HG02943 (cell line): ENCODE measurements around the gene IFI27L1.
"Not testable (repeated sequence)": the region's sequence is repeated elsewhere in the genome, so short reads cannot be mapped to it uniquely, and the experiment has no call there.

ENCODE experiments used
- ATAC-seq: cut with Tn5 transposase; IDR thresholded peaks from one replicate; pipeline ENCODE4 v1.9.1; 2021; ENCODE audit warnings: mild to moderate bottlenecking, low read depth, moderate library complexity; ENCODE audit not compliant: unreplicated experiment

IFI27L1 gene

DNA sequence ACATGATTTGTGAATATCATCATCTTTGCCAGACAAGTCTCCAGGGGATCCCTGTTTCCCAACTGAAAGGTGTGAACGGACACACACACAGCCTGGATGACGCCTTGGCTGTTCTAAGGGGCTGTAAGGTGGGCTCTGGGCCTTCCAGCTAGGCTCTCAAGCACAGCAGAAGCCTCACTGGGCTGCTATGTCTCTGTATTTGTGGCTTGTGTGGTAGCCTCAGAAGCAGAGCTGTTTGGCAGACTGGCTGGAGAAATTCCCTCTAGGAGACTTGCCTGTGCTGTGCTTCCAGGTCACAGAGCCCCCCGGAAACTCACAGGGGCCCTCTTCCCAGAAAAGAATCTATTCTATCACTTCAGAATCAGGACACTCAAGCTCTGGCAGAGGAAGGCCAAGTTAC lies 33.5 kb upstream of the IFI27L1 start:
- no peak for ATAC-seq

DNA sequence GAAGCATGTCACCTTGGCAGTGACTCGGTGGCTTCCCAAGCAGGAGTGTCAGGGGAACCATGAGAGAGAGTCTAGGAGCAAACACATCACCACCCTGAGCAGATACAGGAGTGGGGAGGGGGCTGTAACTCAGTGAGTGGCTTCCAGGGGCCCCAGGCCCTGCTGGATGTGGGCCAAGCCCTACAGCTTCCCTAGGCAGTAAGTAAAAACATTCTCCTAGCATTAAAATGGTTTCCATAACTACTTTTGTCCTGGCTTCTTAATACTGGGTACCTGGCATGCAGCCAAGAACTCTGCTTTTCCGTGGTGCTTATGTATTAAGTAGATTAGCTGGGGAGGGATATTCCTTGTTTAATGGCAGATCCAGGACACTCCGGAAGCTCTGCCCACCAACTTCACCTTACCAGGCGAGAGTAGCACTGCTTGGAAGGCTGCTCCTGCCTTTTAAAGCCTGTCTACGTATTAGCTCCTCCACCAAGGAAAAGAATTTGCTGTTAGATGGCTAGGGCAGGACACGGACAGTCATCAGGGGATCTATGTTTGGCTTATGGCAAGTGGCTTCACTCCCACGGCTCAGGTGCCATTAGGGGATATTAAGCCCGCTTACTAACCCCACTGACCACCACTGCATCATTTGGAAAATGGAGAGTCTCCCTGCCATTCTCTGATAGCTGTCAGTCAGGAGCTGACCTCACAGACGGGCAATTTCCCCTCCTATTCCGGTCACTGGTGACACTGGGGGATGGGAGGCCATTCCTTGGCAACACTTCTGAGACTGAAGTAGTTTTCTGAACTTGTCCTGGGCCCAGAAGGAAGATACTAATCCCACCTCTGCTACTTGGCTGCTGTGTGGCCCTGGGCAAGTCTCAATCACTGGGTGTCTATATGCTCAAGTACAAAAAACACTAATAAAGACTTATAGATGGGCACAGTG lies 32.2 kb upstream of the IFI27L1 start:
- ATAC-seq: no peak

DNA sequence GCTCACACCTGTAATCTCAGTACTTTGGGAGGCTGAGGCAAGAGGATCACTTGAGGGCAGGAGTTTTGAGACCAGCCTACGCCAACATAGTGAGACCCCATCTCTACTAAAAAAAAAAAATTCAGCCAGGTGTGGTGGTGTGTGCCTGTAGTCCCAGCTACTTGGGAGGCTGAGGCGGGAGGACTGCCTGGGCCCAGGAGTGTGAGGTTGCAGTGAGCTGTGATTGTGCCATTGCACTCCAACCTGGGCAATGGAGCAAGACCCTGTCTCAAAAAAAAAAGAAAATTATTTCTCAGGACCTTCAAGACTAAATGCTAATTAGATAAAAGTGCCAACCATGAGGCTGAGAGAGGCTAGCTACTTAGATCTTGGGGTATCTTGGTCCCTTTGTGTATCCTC lies 31.5 kb upstream of the IFI27L1 start:
- ATAC-seq: no peak

DNA sequence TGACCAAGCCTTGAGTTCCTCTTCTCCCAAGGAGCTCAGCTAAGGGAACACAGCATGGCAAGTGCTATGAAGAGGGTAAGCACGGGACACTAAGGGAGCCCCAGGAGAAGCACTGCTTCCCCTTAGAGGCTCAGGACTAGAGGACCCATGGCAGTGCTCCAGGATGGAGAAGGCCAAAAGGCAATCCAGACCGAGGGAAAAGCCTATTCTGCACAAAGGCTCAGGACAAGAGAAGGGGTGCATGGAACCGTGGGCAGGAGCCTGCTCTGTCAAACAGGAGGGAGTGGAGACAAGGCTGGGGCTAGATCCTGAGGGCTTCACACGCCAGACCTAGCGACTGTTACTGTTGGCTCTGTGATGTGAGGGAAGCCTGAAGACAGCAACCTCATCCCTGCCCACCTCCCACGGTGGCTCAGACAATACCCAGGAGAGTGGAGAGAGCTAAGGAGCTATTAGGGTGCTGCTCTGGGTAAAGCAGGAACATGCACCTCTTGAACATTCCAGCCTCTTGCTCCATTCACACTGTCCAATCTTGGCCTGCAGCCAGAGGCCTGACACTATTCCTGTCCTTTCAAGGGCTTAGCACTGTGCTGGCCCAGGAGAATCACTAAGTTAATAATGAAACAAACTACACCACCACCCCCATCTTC lies 30.8 kb upstream of the IFI27L1 start:
- no peak for ATAC-seq

DNA sequence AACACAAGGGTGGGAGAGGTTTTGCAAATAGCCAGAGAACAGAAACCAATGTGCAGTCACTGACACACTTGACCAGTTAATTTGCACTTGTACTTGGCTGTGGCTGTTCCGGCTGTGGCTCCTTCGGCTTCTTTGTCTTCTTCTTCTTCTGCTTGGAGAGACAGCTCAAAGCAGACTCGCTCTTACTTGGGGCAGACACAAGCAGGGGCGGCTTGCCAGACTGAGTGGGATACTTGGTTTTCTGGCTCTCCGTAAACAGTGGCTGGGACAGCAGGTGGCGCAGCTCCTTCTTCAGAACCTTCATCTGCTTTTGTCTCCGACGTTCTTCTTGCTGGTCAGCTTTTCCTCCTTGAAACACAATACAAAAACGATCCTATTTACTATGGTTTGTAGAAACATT lies 30.0 kb upstream of the IFI27L1 start:
- no peak for ATAC-seq

DNA sequence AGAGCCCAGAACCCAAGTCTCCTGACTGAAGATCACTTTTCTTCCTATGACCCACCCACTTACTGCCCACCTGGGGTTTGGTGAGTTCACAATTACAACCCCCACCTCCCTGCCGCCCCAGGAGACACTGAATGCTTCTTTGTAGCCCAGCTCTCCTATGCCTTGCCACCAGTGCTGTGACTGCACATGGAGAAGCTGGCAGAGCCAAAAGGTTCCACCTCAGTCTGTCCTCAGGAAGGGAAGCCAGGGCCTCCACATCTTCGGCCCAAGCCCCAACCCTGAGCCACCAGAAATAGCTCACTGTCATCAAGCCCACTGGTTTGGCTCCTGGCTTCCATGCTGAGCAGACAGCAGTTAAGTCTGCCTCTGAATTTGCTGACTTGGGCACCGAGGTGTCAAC lies 29.3 kb upstream of the IFI27L1 start:
- no peak for ATAC-seq

DNA sequence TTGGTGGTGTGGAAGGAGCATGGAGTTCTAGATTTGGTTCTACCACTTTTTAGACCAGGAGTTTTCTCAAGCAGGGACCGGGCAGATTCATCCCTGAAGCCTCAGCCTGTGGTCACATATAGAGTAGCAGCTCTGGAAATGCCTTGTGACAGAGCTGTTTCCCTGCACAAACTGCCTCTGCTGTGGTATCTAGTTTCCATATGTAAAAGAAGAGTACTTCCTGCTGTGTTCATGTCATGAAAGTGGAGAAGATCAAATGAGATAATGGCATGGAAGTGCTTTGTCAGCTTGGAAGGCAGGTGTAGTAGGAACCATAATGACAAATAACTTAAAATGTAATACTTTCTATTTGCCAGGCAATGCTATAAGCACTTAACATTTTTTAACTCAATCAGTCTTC lies 28.9 kb upstream of the IFI27L1 start:
- no peak for ATAC-seq

DNA sequence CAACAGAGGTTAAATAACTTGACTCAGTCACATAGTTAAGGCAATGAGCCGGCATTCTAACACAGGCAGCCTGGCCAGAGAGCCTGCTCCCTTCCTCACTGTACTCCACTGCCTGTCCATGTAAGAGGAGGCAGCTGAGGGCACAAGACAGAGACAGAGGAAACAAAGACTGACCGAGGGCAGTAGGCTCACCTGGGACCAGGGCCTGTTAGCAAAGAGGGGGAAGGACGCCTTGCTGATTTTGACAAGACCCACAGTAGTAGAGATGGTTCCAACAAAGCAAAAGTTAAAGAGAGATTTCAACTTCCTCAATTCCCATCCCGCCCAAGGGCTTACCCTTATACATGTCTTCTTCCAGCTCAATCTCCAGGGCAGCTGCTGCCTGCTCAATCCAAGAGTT lies 28.4 kb upstream of the IFI27L1 start:
- ATAC-seq: no peak

DNA sequence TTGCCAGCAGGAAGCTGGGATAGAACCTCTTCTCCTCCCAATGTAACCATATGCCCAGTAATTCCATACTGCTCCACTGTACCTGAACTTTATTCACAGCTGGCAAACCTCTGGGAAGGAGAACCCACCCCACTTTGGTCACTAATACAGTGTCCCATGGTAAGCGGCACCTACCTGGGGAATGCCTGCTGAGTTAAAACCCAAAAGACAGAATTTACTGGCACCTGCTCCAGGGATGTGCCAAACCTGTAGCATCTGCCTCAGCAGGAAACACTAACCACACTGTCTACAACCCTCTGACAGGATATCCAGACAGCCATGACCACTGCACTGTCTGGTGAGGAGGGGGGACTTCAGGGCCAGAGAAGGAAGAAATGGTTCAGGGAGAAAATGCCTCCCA lies 26.7 kb upstream of the IFI27L1 start:
- ATAC-seq: no peak

DNA sequence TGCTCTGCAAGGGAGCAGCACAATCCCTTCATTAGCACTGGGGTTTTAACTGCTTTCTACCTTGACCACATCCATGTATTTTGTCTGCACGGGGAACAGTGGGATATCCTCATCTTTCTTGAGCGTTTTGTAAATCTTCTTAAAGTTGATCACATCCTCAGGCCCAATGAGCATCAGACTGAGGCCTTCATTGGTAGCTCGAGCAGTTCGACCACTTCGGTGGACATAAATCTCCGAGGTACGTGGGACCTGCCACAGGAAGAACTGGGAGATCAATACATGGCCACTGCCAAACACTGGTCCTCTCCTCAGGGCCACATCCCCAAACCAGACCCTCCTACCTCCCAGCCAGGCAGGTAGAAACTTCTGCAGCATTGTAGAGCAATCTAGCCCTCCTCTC lies 26.2 kb upstream of the IFI27L1 start:
- no peak for ATAC-seq

DNA sequence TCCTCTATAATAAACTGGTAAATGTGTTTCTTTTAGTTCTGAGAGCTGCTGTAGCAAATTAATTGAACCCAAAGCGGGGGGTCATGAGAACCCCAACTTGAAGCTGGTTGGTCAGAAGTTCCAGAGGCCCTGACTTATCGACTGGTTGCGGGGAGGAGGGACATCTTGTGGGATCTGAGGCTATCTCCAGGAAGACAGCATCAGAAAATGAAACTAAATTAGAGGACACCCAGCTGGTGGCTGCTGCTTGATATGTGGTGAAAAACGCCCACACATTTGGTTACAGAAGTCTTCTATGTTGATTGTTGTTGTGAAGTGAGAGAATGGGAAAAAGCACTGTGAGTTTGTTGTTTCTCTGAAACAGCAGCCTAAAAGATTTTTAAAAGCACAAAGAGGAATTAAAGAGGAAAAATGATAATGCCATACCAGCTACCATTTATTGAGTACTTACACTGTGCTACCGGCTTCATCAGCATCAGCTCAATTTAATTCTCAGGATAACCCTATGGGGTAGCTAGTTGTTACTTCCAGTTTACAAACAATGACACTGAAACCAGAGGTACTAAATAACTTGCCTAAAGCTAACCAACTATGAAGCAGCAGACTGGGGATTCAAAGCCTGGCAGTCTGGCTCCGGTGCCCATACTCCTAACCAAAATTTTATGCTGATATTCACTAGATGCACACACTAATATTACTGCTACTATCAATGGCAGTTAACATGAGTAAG lies 24.4 kb upstream of the IFI27L1 start:
- no peak for ATAC-seq

DNA sequence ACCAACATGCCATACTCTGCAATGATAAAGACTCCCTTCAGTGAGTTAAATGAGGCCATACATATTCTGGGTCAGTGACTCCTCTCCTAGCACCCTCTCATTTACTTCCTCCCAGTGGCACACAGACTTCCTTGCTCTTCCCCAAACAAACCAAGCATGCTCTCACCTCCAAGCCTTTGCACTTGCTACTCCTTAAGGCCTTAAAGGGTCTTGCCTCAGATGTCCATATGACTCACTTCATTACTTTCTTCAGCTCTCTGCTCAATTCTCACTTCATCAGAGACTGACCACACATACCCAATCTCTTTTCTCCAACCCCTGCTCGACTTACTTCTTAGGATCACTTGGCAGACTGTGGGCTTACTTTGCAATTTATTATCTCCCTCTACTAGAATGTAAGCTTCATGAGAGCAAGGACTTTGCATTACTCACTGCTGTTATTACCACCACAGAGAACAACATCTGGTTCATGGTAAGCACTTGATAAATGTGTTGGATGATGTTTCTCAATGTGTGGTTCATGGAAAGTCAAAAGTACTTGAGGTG lies 22.9 kb upstream of the IFI27L1 start:
- ATAC-seq: no peak

DNA sequence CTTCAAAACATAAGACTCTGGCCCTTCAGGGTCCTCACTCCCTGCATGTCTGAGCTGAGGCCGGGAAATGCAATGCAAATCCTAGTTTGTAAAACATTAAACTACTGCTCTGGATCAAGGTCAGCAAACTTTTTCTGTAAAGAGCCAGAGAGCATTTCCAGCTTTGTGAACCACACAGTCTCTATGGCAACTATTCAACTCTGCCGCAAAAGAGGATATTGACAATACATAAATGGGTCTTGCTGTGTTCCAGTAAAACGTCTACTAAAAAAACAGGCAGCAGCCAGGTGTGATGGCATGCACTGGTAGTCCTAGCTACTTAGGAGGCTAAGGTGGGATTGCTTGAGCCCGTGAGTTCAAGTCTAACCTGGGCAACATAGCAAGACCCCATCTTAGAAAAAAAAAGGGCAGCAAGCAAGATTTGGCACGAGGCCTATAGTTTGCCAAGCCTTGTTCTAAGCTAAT lies 22.4 kb upstream of the IFI27L1 start:
- no peak for ATAC-seq

DNA sequence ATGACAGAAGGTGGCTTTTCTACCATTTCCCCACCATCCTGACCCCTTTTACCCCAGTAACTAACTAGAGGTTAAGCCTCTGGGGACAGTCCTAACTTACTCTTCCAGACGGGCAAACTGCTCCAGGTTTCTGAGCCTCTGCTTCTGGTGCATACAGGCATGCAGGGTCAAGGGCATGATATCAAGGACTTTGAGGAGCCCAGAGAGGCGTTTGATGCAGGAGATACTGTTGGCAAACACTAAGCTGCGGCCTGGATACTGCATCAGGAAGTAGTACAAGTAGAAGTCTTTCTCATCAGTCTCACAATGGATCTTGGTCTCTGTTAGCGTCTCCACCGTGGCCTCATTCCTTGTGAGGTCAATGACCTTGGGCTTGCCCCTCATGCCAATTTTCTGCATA lies 21.1 kb upstream of the IFI27L1 start:
- no peak for ATAC-seq

DNA sequence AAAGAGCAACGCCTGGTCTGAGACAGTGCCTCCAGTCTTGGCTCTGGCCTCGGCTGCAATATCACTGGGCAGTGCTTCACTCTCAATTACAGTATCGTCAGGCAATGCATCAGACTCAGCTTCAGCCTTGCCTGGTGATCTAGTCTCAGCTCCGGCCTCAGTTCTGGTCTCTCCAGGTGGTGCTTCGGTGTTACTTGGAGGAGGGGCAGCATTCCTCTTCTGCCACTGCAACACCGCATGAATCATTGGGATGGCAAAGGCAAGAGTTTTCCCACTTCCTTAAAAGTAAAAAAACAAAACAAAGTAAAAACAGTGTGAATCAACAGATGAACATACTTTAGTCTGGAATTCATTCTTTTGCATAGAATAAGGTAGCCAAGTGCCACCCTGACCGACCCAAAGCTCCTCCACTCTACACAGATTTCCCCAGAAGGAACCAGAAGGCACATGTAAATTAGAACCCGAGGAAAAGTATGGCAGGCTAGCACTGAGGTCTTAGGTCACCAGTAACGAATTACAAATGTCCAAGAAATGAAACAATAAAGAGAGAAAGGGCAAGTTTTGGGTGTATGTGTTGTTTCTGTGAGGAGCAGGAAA lies 18.7 kb upstream of the IFI27L1 start:
- ATAC-seq: no peak

DNA sequence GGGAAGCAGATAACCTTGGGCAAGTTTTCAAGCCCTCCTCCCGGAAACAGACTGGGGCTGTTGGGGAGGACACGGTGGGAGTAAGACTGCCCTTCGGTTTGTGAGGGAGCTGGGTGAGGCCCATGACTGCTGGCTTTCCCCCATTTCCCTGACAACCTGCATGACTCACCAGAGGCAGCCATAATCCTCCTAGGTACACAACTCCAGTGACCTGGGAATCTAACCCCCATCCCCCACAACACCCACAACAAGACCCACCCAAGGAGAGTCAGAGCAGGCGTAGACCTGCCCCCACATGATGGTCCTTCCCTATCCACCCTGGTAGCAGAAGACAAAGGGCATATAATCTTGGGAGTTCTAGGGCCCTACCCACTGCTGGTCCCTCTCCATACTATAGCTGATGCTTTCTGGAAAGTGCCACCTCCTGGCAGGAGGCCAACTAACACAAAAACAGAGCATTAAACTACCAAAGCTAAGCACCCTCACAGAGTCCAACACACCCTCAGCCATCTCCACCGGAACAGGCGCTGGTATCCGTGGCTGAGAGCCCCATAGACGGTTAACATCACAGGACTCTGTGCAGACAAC lies 14.9 kb upstream of the IFI27L1 start:
- no peak for ATAC-seq

DNA sequence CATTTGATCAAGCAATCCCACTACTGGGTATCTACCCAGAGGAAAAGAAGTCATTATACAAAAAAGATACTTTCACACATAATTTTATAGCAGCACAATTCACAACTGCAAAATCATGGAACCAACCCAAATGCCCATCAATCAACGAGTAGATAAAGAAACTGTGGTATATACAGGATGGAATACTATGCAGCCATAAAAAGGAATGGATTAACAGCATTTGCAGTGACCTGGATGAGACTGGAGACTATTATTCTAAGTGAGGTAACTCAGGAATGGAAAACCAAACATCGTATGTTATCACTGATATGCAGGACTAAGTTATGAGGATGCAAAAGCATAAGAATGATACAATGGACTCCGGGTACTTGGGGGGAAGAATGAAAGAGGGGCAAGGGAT lies 9.0 kb upstream of the IFI27L1 start:
- ATAC-seq: not testable (repeated sequence)

DNA sequence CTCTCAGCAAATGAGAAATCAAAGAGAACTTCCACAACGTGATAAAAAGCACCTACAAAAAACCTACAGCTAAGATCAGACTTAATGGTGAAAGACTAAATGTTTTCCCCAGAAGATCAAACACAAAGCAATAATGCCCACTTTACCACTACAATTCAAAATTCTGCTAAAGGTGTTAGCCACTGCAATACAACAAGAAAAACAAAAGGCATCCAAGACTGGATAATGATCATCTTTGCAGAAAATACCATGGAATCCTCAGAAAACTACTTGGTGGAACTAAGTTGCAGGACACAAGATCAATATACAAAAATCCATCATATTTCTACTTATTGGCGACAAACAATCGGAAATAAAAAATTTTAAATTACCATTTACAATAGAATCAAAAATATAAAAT lies 6.6 kb upstream of the IFI27L1 start:
- ATAC-seq: no peak

DNA sequence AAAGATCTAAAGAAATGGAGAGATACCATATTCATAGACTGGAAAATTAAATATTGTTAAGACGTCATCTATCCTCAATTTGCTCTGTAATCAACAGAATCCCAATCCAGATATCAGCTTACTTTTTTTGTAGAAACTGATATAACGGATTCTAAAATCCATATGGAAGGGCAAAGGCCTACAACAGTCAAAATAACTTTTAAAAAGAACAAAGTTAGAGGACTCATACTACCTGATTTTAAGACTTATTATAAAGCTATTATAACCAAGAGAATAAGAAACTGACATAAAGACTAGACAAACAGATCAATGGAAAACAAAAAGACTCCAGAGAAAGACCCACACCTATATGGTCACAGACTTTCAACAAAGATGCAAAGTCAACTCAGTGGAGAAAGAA lies 6.1 kb upstream of the IFI27L1 start:
- ATAC-seq: no peak

DNA sequence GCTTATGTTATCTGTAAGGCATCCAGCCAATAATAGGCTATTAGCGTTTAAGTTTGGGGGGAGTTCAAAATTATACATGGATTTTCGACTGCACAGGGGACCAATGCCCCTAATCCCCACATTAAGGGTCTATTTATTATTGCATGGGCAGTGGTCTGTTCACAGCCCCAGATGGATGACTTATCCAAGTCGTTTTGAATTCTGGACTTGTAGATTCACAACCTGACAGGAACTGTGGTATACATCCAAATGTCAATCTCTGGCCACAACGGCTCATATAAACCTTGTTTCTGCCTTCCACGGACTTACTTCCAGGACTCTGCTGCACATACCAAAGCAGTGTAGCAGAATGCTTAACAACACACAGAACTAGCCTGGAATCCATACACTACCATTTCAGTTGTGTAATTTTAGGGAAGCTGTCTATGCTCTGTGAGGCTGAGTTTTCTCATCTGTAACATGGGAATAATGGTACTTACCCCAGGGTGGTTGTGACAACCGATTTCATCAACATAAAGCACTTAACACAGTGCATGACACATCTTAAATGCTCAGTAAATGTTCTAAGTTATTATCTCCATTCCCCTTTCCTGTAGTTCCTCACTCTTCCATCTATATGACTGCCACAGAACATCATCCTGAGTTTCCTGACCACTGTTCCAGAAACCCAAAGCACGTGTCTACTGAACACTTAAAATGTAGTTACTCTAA lies 3.8 kb upstream of the IFI27L1 start:
- ATAC-seq: no peak
